H1 (cell line): ENCODE measurements around the gene MYADM. TPM values are rescaled to one million over a fixed set of nuclear protein-coding genes. Genes with fewer than 3 reads are reported as not detected.

Experiments used
- JUN ChIP-seq: IDR thresholded peaks from 2 replicates; pipeline ENCODE4 v1.6.1; 2011; ENCODE audit warnings: low read depth, mild to moderate bottlenecking, improper control_type of control experiment, low read length
- KDM1A ChIP-seq: fragments of 200-600, 300-600 bp; sonication (generic); IDR thresholded peaks from 2 replicates; pipeline ENCODE4 v1.7.1; 2016; ENCODE audit warnings: mild to moderate bottlenecking, low read length, borderline replicate concordance
- KDM5A ChIP-seq: fragments of 200-600 bp; IDR thresholded peaks from 2 replicates; pipeline ENCODE4 v1.7.1; 2012; ENCODE audit warnings: mild to moderate bottlenecking, low read length, inconsistent platforms, mixed read lengths
- MAFK ChIP-seq: IDR thresholded peaks from 2 replicates; pipeline ENCODE4 v1.6.1; 2012; ENCODE audit warnings: low read depth, mild to moderate bottlenecking, improper control_type of control experiment, low read length
- polyA plus RNA-seq, 7 experiments: library from polyadenylated mRNA; depleted of rRNA in 3 of 7; stranded (reverse) in 5 of 7; unstranded in 2 of 7; fragments of >200 nt in 5 of 7; fragments of 200-250 nt in 2 of 7; gene quantifications; 1 replicate in 5 of 7; 2 replicates in 1 of 7; 4 replicates in 1 of 7; pipeline versions ENCODE4 v1.2.1 to v1.2.3, GENCODE V29; 2011 to 2013; ENCODE audit warnings: missing spikeins in 2 of 7, mixed read lengths in 2 of 7
- total RNA-seq: library from RNA; stranded (reverse); fragmentation: NEBNext Ultra II Directional; extraction: Animal tissue kit (Norgen Biotek cat#: 25700); gene quantifications from 2 replicates; pipeline ENCODE4 v1.2.1, GENCODE V29; 2021

The MYADM gene
- total and polyA plus RNA-seq, 2 of the 8 experiments (the other 6 are each of a cell fraction or from before 2014, with no cell fraction given) = 70.1 to 74.2 TPM

- TF ChIP-seq KDM1A (no peak), MAFK (no peak), KDM5A (no peak), JUN (no peak)
These were observed 30.5 kb downstream of the MYADM start (continued) for GRCh38 chr19:53898166-53898565.
